SK-N-MC (cell line): ENCODE measurements around the gene PRF1.

Experiments used
- EZH2 ChIP-seq: fragments of 200-600 bp; sonication (generic); IDR thresholded peaks from one replicate; pipeline ENCODE4 v1.6.1; 2017; ENCODE audit warnings: antibody characterized with exemption
- FOXP2 ChIP-seq: optimal IDR thresholded peaks from 2 replicates; pipeline ENCODE3; 2011; ENCODE audit warnings: mild to moderate bottlenecking, moderate library complexity; ENCODE audit not compliant: insufficient read depth; ENCODE audit errors: extremely low read length, control extremely low read depth
- POLR2AphosphoS5 ChIP-seq: IDR thresholded peaks from 2 replicates; pipeline ENCODE4 v1.6.1; 2012; ENCODE audit warnings: mild to moderate bottlenecking, low read depth, low read length, borderline replicate concordance

- TF ChIP-seq POLR2AphosphoS5 (no peak), EZH2 (no peak), FOXP2 (no peak)
Measured at GRCh38 chr10:70559861-70560260, 42.7 kb downstream of the PRF1 start.
